NB4 (cell line): Measurements from ENCODE around the gene SLC35F1.

Source experiments
- MYC ChIP-seq: IDR thresholded peaks from 2 replicates; pipeline ENCODE4 v1.6.1; 2011; ENCODE audit warnings: low read depth, low read length
- POLR2A ChIP-seq: IDR thresholded peaks from 2 replicates; pipeline ENCODE4 v1.6.1; 2011; ENCODE audit warnings: mild to moderate bottlenecking; ENCODE audit not compliant: insufficient read length; ENCODE audit errors: extremely low read depth
- TF ChIP-seq, protein P1 (sequence below): IDR thresholded peaks from one replicate; pipeline ENCODE4 v1.5.1; 2012; ENCODE audit warnings: low read depth, low read length
- TF ChIP-seq, protein P2 (sequence below): IDR thresholded peaks from 2 replicates; pipeline ENCODE4 v1.6.1; 2011; ENCODE audit warnings: low read depth, low read length

DNA sequence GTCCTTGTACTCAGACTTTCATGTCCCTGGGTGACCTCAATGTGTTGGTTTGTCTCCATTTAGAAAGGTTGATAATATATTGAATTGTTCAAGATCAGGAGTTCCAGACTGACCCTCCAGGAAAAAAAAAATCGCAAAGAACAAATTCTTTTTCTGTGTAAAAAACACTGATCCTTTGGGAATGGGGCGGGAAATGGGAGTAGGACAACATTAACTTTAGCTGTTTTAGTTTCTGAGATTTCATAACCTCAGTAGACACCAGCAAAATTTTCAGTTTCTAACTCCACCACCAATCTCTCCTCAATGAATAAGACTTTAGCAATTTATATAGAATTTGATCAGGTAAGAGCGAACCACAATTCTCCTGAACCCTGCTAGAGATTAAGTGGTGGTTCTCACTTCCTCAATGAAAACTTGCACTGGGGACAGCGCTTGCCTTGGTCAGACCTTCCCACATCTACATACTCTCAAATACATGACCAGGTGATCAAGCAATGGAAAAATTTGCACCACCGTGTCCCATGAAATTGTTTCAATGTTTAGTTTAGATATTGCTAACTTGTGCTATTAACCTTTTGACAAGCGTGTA lies 409.8 kb downstream of the SLC35F1 start:
- no peak for TF ChIP-seq POLR2A
- TF ChIP-seq, protein P1, sequence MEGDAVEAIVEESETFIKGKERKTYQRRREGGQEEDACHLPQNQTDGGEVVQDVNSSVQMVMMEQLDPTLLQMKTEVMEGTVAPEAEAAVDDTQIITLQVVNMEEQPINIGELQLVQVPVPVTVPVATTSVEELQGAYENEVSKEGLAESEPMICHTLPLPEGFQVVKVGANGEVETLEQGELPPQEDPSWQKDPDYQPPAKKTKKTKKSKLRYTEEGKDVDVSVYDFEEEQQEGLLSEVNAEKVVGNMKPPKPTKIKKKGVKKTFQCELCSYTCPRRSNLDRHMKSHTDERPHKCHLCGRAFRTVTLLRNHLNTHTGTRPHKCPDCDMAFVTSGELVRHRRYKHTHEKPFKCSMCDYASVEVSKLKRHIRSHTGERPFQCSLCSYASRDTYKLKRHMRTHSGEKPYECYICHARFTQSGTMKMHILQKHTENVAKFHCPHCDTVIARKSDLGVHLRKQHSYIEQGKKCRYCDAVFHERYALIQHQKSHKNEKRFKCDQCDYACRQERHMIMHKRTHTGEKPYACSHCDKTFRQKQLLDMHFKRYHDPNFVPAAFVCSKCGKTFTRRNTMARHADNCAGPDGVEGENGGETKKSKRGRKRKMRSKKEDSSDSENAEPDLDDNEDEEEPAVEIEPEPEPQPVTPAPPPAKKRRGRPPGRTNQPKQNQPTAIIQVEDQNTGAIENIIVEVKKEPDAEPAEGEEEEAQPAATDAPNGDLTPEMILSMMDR: no peak
- no peak for TF ChIP-seq MYC
- TF ChIP-seq, protein P2, sequence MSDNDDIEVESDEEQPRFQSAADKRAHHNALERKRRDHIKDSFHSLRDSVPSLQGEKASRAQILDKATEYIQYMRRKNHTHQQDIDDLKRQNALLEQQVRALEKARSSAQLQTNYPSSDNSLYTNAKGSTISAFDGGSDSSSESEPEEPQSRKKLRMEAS: no peak
